Caco-2 (cell line): ENCODE results near the gene TIGIT. TPM values are rescaled to one million over a fixed set of nuclear protein-coding genes. Genes with fewer than 3 reads are reported as not detected.

Experiments used
- BruUV-seq: library from RNA; stranded (reverse); fragments of 400-500 nt; replicated peaks from 2 replicates; lab custom pipeline; 2021; lab: Mats Ljungman, UMichigan
- CTCF ChIA-PET: fragments of 300-600 bp; sonication (Branson Sonifier 250); formaldehyde crosslinking; loops from one replicate; lab custom pipeline; 2022; ENCODE audit warnings: antibody characterized with exemption; lab: Charles Lee
- POLR2A ChIA-PET: fragments of 300-600 bp; sonication (Branson Sonifier 250); formaldehyde crosslinking; loops from one replicate; lab custom pipeline; 2022; ENCODE audit warnings: antibody characterized with exemption; lab: Charles Lee
- DNase-seq, 2 experiments: peaks; one replicate each; pipeline versions ENCODE4 v3.0.0 to v3.0.0-alpha.2; 2020 to 2022
- H3K27me3 ChIP-seq: replicated peaks from 2 replicates; pipeline ENCODE4 v1.6.0; 2011; ENCODE audit warnings: low read length; ENCODE audit not compliant: control insufficient read depth, insufficient read depth
- H3K36me3 ChIP-seq: 2 replicates; pipeline ENCODE4 v1.5.1; 2011; ENCODE audit warnings: low read length; ENCODE audit not compliant: control insufficient read depth, insufficient read depth
- H3K4me1 ChIP-seq: fragments of 250-450 bp; sonication (Bioruptor Pico); 2 replicates; pipeline ENCODE4 v1.5.1; 2020; ENCODE audit warnings: mild to moderate bottlenecking
- H3K4me3 ChIP-seq: 2 replicates; pipeline ENCODE4 v1.5.1; 2011; ENCODE audit warnings: low read depth, mild to moderate bottlenecking, control low read depth, low read length
- H3K9me3 ChIP-seq: fragments of 250-450 bp; sonication (Bioruptor Pico); 2 replicates; pipeline ENCODE4 v1.5.1; 2020; ENCODE audit warnings: mild to moderate bottlenecking, moderate library complexity
- H3K27ac Mint-ChIP-seq: one replicate; pipeline ENCODE4 v1.8.0; 2022; ENCODE audit warnings: mixed read lengths; ENCODE audit not compliant: unreplicated experiment
- H3K27me3 Mint-ChIP-seq: one replicate; pipeline ENCODE4 v1.8.0; 2022; ENCODE audit warnings: mixed read lengths; ENCODE audit not compliant: insufficient read depth, unreplicated experiment
- H3K36me3 Mint-ChIP-seq: one replicate; pipeline ENCODE4 v1.8.0; 2022; ENCODE audit warnings: mild to moderate bottlenecking, mixed read lengths; ENCODE audit not compliant: insufficient read depth, unreplicated experiment
- H3K4me1 Mint-ChIP-seq: one replicate; pipeline ENCODE4 v1.8.0; 2022; ENCODE audit warnings: low read depth, mixed read lengths; ENCODE audit not compliant: unreplicated experiment
- H3K4me3 Mint-ChIP-seq: one replicate; pipeline ENCODE4 v1.8.0; 2022; ENCODE audit warnings: mild to moderate bottlenecking, moderate library complexity, mixed read lengths; ENCODE audit not compliant: unreplicated experiment
- H3K9me3 Mint-ChIP-seq: one replicate; pipeline ENCODE4 v1.8.0; 2022; ENCODE audit warnings: mixed read lengths; ENCODE audit not compliant: unreplicated experiment
- intact Hi-C: fragments of 100-400 bp; cut with micrococcal nuclease; formaldehyde crosslinking; loops from one replicate; pipeline ENCODE4 v1.10.0; 2022; ENCODE audit not compliant: unreplicated experiment
- total RNA-seq: library from RNA; stranded (reverse); gene quantifications from 2 replicates; pipeline ENCODE4 v1.2.3, GENCODE V29; 2022
- TF ChIP-seq, protein P1 (sequence below), 2 experiments: fragments of 200-600 bp in 1 of 2; IDR thresholded peaks; 1 replicate in 1 of 2; 2 replicates in 1 of 2; pipeline versions ENCODE4 v1.5.1 to v1.8.0; 2011 to 2022; ENCODE audit warnings: antibody characterized with exemption in 1 of 2, control low read depth in 1 of 2, inconsistent platforms in 1 of 2, low read depth in 1 of 2, low read length in 1 of 2, mild to moderate bottlenecking in 1 of 2, moderate library complexity in 1 of 2; ENCODE audit not compliant: insufficient read depth in 1 of 2, severe bottlenecking in 1 of 2, unreplicated experiment in 1 of 2

TIGIT gene
- total RNA-seq, 1 experiment from 2014 or later = not detected

DNA sequence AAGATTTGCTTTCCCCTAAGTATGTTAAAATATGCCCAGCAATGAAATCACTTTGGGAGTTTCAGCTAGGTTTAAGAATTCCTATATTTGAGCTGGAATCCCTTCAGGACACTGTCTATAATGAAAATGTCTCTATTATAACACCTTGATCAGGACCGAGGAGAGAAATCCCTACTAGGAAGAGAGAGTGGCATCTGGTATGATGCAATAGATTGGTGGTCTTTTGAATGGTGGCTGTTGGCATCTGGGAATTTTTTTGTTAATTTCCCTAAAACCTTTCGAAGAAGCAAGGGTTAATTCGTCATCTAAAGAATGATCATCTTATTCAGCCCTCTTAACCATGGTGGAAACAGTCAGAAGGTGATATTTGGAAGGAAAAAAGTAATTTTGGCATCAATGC is 43.0 kb downstream of the TIGIT start:
- Mint-ChIP-seq H3K4me1 (no peaks in the 10 kb centered on the region), H3K27ac (no peak overlapping the region), H3K9me3 (no peaks in the 10 kb centered on the region), H3K27me3 (no peaks in the 10 kb centered on the region), H3K36me3 (peaks cover 34% of the 10 kb centered on the region), H3K4me3 (no peak overlapping the region)
- Histone ChIP-seq H3K4me3 (no peak overlapping the region), H3K4me1 (no peaks in the 10 kb centered on the region), H3K9me3 (no peaks in the 10 kb centered on the region), H3K27me3 (no peaks in the 10 kb centered on the region), H3K36me3 (no peaks in the 10 kb centered on the region)
- BruUV-seq = no TSS peak
- TF ChIP-seq, protein P1, sequence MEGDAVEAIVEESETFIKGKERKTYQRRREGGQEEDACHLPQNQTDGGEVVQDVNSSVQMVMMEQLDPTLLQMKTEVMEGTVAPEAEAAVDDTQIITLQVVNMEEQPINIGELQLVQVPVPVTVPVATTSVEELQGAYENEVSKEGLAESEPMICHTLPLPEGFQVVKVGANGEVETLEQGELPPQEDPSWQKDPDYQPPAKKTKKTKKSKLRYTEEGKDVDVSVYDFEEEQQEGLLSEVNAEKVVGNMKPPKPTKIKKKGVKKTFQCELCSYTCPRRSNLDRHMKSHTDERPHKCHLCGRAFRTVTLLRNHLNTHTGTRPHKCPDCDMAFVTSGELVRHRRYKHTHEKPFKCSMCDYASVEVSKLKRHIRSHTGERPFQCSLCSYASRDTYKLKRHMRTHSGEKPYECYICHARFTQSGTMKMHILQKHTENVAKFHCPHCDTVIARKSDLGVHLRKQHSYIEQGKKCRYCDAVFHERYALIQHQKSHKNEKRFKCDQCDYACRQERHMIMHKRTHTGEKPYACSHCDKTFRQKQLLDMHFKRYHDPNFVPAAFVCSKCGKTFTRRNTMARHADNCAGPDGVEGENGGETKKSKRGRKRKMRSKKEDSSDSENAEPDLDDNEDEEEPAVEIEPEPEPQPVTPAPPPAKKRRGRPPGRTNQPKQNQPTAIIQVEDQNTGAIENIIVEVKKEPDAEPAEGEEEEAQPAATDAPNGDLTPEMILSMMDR (IDR thresholded peaks at IDR 0.05; ENCODE audit: insufficient read depth in 1 of 2, low read depth in 1 of 2, low read length in 1 of 2, severe bottlenecking in 1 of 2, unreplicated experiment in 1 of 2) = no peak
- no peak for DNase-seq
- intact Hi-C loops = loop anchor here (1.0 kb wide), 1 partner anchor 185 kb away; no protein-coding TSS in a partner anchor
- ChIA-PET POLR2A (no interaction called here), CTCF (interaction anchor here (0.6 kb wide), 1 partner anchor 18 kb away, joined by 4 read pairs; no protein-coding TSS in a partner anchor)

DNA sequence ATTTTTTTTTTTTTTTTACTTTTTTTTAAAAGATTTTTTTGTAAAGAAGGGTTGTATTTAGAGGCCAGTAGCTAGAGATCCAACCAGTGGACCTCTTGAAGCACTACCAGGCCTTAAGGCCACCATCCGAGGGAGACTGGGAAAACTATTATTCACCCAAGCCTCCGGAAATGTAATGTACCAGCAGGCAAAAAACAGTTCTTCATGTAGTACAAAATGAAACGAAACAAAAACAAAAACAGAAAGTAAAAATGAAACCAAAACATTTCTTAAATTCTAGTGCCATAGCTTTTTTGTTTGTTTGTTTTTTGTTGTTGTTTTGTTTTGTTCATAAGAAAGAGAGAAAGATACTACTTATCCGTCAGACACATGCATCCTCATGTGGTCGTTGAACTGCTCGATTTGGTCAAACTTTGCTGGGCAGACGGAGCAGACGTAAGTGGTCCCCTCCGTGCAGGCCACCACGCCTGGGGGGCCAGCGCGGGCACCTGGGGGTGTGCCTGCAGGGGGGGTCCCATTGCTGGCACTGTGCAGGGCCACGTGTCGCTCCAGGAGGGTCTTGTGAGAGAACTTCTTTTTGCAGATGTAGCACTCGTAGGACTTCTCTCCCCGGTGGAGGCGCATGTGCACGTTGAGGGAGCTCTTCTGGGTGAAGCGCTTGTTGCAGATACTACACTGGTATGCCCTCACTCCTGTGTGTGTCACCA is 45.0 kb downstream of the TIGIT start:
- TF ChIP-seq, protein P1 (IDR thresholded peaks at IDR 0.05; ENCODE audit: insufficient read depth in 1 of 2, low read depth in 1 of 2, low read length in 1 of 2, severe bottlenecking in 1 of 2, unreplicated experiment in 1 of 2) = no peak
- Histone ChIP-seq H3K27me3 (no peaks in the 10 kb centered on the region), H3K4me1 (no peaks in the 10 kb centered on the region), H3K4me3 (no peak overlapping the region), H3K9me3 (no peaks in the 10 kb centered on the region), H3K36me3 (no peaks in the 10 kb centered on the region)
- H3K4me3 Mint-ChIP-seq = no peak overlapping the region
- H3K4me1 Mint-ChIP-seq = no peaks in the 10 kb centered on the region
- ChIA-PET CTCF (no interaction called here), POLR2A (no interaction called here)
- no peak overlapping the region for H3K27ac Mint-ChIP-seq
- H3K36me3 Mint-ChIP-seq = peaks cover 34% of the 10 kb centered on the region
- H3K9me3 Mint-ChIP-seq = no peaks in the 10 kb centered on the region
- no peak for DNase-seq
- H3K27me3 Mint-ChIP-seq = no peaks in the 10 kb centered on the region
- BruUV-seq = no TSS peak
- intact Hi-C loops = no loop called here

DNA sequence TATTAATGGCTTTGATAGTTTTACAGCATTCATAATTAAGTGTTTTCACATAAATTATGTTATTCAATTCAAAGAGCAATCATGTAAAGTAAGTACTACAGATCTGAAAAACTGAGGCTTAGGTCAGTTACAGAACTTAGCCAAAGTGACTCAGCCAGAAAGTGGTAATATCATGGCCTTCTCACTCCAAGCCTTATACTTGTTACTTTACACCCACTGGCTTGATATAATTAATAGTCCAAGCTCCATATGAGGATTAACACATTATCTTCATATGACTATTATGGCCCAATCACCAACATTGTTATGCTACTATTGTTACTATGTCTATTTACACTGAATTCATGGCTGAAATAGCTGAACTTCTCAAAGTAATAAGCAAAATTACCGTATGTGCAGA is 50.7 kb downstream of the TIGIT start:
- H3K9me3 ChIP-seq = no peaks in the 10 kb centered on the region
- CTCF ChIA-PET = no interaction called here
- intact Hi-C loops = no loop called here
- TF ChIP-seq, protein P1 (IDR thresholded peaks at IDR 0.05; ENCODE audit: insufficient read depth in 1 of 2, low read depth in 1 of 2, low read length in 1 of 2, severe bottlenecking in 1 of 2, unreplicated experiment in 1 of 2) = no peak
- no peaks in the 10 kb centered on the region for H3K36me3 ChIP-seq
- Mint-ChIP-seq H3K36me3 (peaks cover 22% of the 10 kb centered on the region), H3K27me3 (no peaks in the 10 kb centered on the region), H3K27ac (no peak overlapping the region), H3K9me3 (no peaks in the 10 kb centered on the region), H3K4me3 (no peak overlapping the region), H3K4me1 (no peaks in the 10 kb centered on the region)
- POLR2A ChIA-PET = no interaction called here
- no peak for DNase-seq
- H3K4me1 ChIP-seq = no peaks in the 10 kb centered on the region
- H3K27me3 ChIP-seq = no peaks in the 10 kb centered on the region
- BruUV-seq = no TSS peak
- H3K4me3 ChIP-seq = no peak overlapping the region
